Body of pancreas (tissue), 4 donors: ENCODE results near the gene S100Z. TPM values are rescaled to one million over a fixed set of nuclear protein-coding genes. Genes with fewer than 3 reads are reported as not detected.

Experiments used
- ATAC-seq: fragments of 150-250 bp; one replicate; pipeline ENCODE4 v1.9.1; 2016
- DNase-seq, 4 donors: peaks; one replicate each; pipeline ENCODE4 v3.0.0-alpha.2; 2019
- H3K27ac ChIP-seq, 4 donors: fragments of 200-600 bp; sonication (generic); 1 replicate in 3 of 4; 2 replicates in 1 of 4; pipeline versions ENCODE4 v1.5.1 to v1.6.1; 2016 to 2019; ENCODE audit warnings: mild to moderate bottlenecking in 1 of 4, mixed read lengths in 1 of 4, moderate library complexity in 1 of 4
- H3K27me3 ChIP-seq, 2 donors: fragments of 200-600 bp; sonication (generic); one replicate each; pipeline ENCODE4 v1.6.0; 2016; ENCODE audit warnings: mild to moderate bottlenecking in 1 of 2
- H3K36me3 ChIP-seq, 2 donors: fragments of 200-600 bp; sonication (generic); replicated peaks in 1 of 2; 2 replicates each; pipeline ENCODE4 v1.5.1; 2016; ENCODE audit warnings: low read depth in 2 of 2; ENCODE audit not compliant: insufficient read depth in 1 of 2
- H3K4me1 ChIP-seq: fragments of 200-600 bp; sonication (generic); one replicate; pipeline ENCODE4 v1.6.0; 2016
- H3K4me3 ChIP-seq, 2 donors: fragments of 200-600 bp; sonication (generic); 1 replicate in 1 of 2; 2 replicates in 1 of 2; pipeline ENCODE4 v1.5.1; 2016 to 2019
- H3K9me3 ChIP-seq, 3 donors: fragments of 200-600 bp; sonication (generic); 1 replicate in 2 of 3; 2 replicates in 1 of 3; pipeline ENCODE4 v1.5.1; 2016
- CTCF ChIP-seq, 7 experiments: fragments of 450-650 bp in 4 of 7; fragments of 200-600 bp in 3 of 7; sonication (generic) in 3 of 7; IDR thresholded peaks; one replicate each; pipeline ENCODE4 v1.5.1; 2016 to 2019; ENCODE audit warnings: antibody characterized with exemption in 7 of 7
- POLR2A ChIP-seq, 3 donors: fragments of 450-650 bp; IDR thresholded peaks; one replicate each; pipeline ENCODE4 v1.6.1; 2016; ENCODE audit warnings: antibody characterized with exemption in 3 of 3, mild to moderate bottlenecking in 2 of 3
- WGBS, 2 donors: methylation state at CpG; one replicate each; pipeline ENCODE4 v1.1.5; 2017; 5-methylcytosine and 5-hydroxymethylcytosine counted together
- intact Hi-C: fragments of 100-400 bp; cut with DNase I; formaldehyde crosslinking; loops from one replicate; pipeline ENCODE4 v1.15.1; 2023
- total RNA-seq, 2 donors: library from RNA; depleted of rRNA; stranded (reverse); fragments of >200 nt; gene quantifications; one replicate each; pipeline ENCODE4 v1.1.0, GENCODE V29; 2016

S100Z gene
- total RNA-seq, 2 donors from 2014 or later: not detected

GRCh38 chr5:76831110-76831452 lies 18.7 kb upstream of the S100Z start:
- WGBS, 2 donors: 32 to 41% methylated on average over 2 of the region's 2 CpGs
- no peaks in the 10 kb centered on the region for H3K9me3 ChIP-seq
- ATAC-seq (peak; percentile 73), DNase-seq (peak in 2 of 4 donors; percentile 20 to 43)
- no peak for TF ChIP-seq POLR2A (IDR thresholded peaks at IDR 0.05)
- TF ChIP-seq CTCF (IDR thresholded peaks at IDR 0.05): no peak
- H3K27me3 ChIP-seq: no peaks in the 10 kb centered on the region
- intact Hi-C loops: no loop called here
- no peak overlapping the region for H3K4me3 ChIP-seq
- H3K4me1 ChIP-seq: no peaks in the 10 kb centered on the region
- H3K27ac ChIP-seq: no peak overlapping the region
- H3K36me3 ChIP-seq: no peaks in the 10 kb centered on the region

GRCh38 chr5:76836181-76836580 lies 13.6 kb upstream of the S100Z start:
- Histone ChIP-seq H3K4me3 (no peak overlapping the region), H3K4me1 (peaks cover 11% of the 10 kb centered on the region), H3K36me3 (no peaks in the 10 kb centered on the region), H3K27ac (peak overlapping the region in 1 of 4 donors; percentile 75), H3K9me3 (no peaks in the 10 kb centered on the region), H3K27me3 (no peaks in the 10 kb centered on the region)
- intact Hi-C loops: no loop called here
- ATAC-seq (no peak), DNase-seq (no peak)
- no peak for TF ChIP-seq POLR2A (IDR thresholded peaks at IDR 0.05)
- no peak for TF ChIP-seq CTCF (IDR thresholded peaks at IDR 0.05)
- 70 to 84% methylated on average over 2 of the region's 2 CpGs for WGBS, 2 donors

- ATAC-seq (no peak), DNase-seq (no peak)
- intact Hi-C loops: no loop called here
- H3K27ac ChIP-seq: peak overlapping the region in 3 of 4 donors; percentile 28 to 79 (median 75)
- no peak for TF ChIP-seq POLR2A (IDR thresholded peaks at IDR 0.05)
- no peak for TF ChIP-seq CTCF (IDR thresholded peaks at IDR 0.05)
- WGBS, 2 donors: 52 to 66% methylated on average over 4 of the region's 4 CpGs
- no peaks in the 10 kb centered on the region for H3K9me3 ChIP-seq
- H3K36me3 ChIP-seq: no peaks in the 10 kb centered on the region
- H3K4me1 ChIP-seq: peaks cover 11% of the 10 kb centered on the region
- H3K27me3 ChIP-seq: no peaks in the 10 kb centered on the region
- no peak overlapping the region for H3K4me3 ChIP-seq
These were observed 13.2 kb upstream of the S100Z start for GRCh38 chr5:76836585-76836984.

- H3K36me3 ChIP-seq: no peaks in the 10 kb centered on the region
- H3K4me3 ChIP-seq: no peak overlapping the region
- 48 to 60% methylated on average over 7 of the region's 7 CpGs for WGBS, 2 donors
- ATAC-seq (peak; percentile 85), DNase-seq (peak in 3 of 4 donors; percentile 19 to 36 (median 21))
- H3K4me1 ChIP-seq: peaks cover 11% of the 10 kb centered on the region
- TF ChIP-seq POLR2A (IDR thresholded peaks at IDR 0.05) (peak in 2 of 3 donors; percentile 33 to 52), CTCF (IDR thresholded peaks at IDR 0.05) (no peak)
- intact Hi-C loops: no loop called here
- no peaks in the 10 kb centered on the region for H3K27me3 ChIP-seq
- H3K27ac ChIP-seq: peak overlapping the region; percentile 2 to 81 (median 77)
- H3K9me3 ChIP-seq: no peaks in the 10 kb centered on the region
These were observed 11.1 kb upstream of the S100Z start for GRCh38 chr5:76838481-76839261.

GRCh38 chr5:76841361-76841760 lies 8.5 kb upstream of the S100Z start:
- Histone ChIP-seq H3K9me3 (no peaks in the 10 kb centered on the region), H3K4me1 (peaks cover 11% of the 10 kb centered on the region), H3K27ac (no peak overlapping the region), H3K4me3 (no peak overlapping the region), H3K36me3 (no peaks in the 10 kb centered on the region), H3K27me3 (no peaks in the 10 kb centered on the region)
- ATAC-seq (no peak), DNase-seq (no peak)
- TF ChIP-seq POLR2A (IDR thresholded peaks at IDR 0.05): no peak
- TF ChIP-seq CTCF (IDR thresholded peaks at IDR 0.05): no peak
- 59 to 78% methylated on average over 3 of the region's 3 CpGs for WGBS, 2 donors
- intact Hi-C loops: no loop called here
